H9 (cell line): ENCODE measurements around the gene EIF3CL. TPM values are rescaled to one million over a fixed set of nuclear protein-coding genes. Genes with fewer than 3 reads are reported as not detected.
"Not testable (repeated sequence)": the region's sequence is repeated elsewhere in the genome, so short reads cannot be mapped to it uniquely, and the experiment has no call there.

Experiments
- DNase-seq: peaks from one replicate; pipeline ENCODE4 v3.0.0-alpha.2; 2017
- H2AFZ ChIP-seq: one replicate; pipeline ENCODE4 v1.6.1; 2013; ENCODE audit warnings: mild to moderate bottlenecking, low read length, control low read depth, moderate library complexity
- H2AK5ac ChIP-seq: 2 replicates; pipeline ENCODE4 v1.6.1; 2013; ENCODE audit warnings: low read length, control low read depth, mixed read lengths; ENCODE audit not compliant: insufficient read length
- H2BK120ac ChIP-seq: one replicate; pipeline ENCODE4 v1.6.1; 2013; ENCODE audit warnings: low read depth, mild to moderate bottlenecking, low read length, control low read depth, inconsistent platforms; ENCODE audit not compliant: poor library complexity, severe bottlenecking
- H2BK12ac ChIP-seq: 2 replicates; pipeline ENCODE4 v1.6.1; 2013; ENCODE audit warnings: low read length, control low read depth, mixed read lengths, low read depth; ENCODE audit not compliant: insufficient read length
- H2BK15ac ChIP-seq: 2 replicates; pipeline ENCODE4 v1.6.1; 2013; ENCODE audit warnings: low read depth, low read length, control low read depth
- H2BK20ac ChIP-seq: one replicate; pipeline ENCODE4 v1.6.1; 2013; ENCODE audit warnings: low read depth, mild to moderate bottlenecking, low read length, control low read depth, inconsistent platforms; ENCODE audit not compliant: poor library complexity, severe bottlenecking
- H2BK5ac ChIP-seq: 2 replicates; pipeline ENCODE4 v1.6.1; 2013; ENCODE audit warnings: low read length, control low read depth, mixed read lengths; ENCODE audit not compliant: insufficient read length
- H3K14ac ChIP-seq: 2 replicates; pipeline ENCODE4 v1.6.1; 2013; ENCODE audit warnings: low read length, control low read depth; ENCODE audit not compliant: insufficient read depth
- H3K18ac ChIP-seq: 2 replicates; pipeline ENCODE4 v1.6.1; 2013; ENCODE audit warnings: low read depth, mild to moderate bottlenecking, mixed read lengths, low read length, control low read depth; ENCODE audit not compliant: insufficient read length
- H3K23ac ChIP-seq: 2 replicates; pipeline ENCODE4 v1.6.1; 2013; ENCODE audit warnings: low read length, control low read depth, mixed read lengths, low read depth; ENCODE audit not compliant: insufficient read length
- H3K23me2 ChIP-seq: 2 replicates; pipeline ENCODE4 v1.6.1; 2013; ENCODE audit warnings: low read depth, mild to moderate bottlenecking, mixed read lengths, low read length, control low read depth; ENCODE audit not compliant: insufficient read length, poor library complexity, severe bottlenecking
- H3K27ac ChIP-seq: 2 replicates; pipeline ENCODE4 v1.5.1; 2013; ENCODE audit warnings: low read length, control low read depth, mixed read lengths, low read depth; ENCODE audit not compliant: insufficient read length
- H3K27me3 ChIP-seq: 2 replicates; pipeline ENCODE4 v1.6.1; 2013; ENCODE audit warnings: low read length, control low read depth, inconsistent platforms; ENCODE audit not compliant: insufficient read depth
- H3K4ac ChIP-seq: 2 replicates; pipeline ENCODE4 v1.6.1; 2013; ENCODE audit warnings: low read depth, mild to moderate bottlenecking, control low read depth, inconsistent platforms, low read length, moderate library complexity
- H3K4me1 ChIP-seq: 2 replicates; pipeline ENCODE4 v1.6.1; 2013; ENCODE audit warnings: low read length, control low read depth, inconsistent platforms; ENCODE audit not compliant: insufficient read depth
- H3K4me2 ChIP-seq: 2 replicates; pipeline ENCODE4 v1.6.1; 2013; ENCODE audit warnings: low read length, control low read depth, mixed read lengths; ENCODE audit not compliant: insufficient read length, insufficient read depth
- H3K56ac ChIP-seq: 2 replicates; pipeline ENCODE4 v1.6.1; 2013; ENCODE audit warnings: low read depth, mild to moderate bottlenecking, mixed read lengths, low read length, control low read depth; ENCODE audit not compliant: insufficient read length
- H3K79me1 ChIP-seq: 2 replicates; pipeline ENCODE4 v1.6.1; 2013; ENCODE audit warnings: low read depth, mild to moderate bottlenecking, moderate library complexity, low read length, control low read depth, inconsistent platforms; ENCODE audit not compliant: insufficient read depth, poor library complexity, severe bottlenecking
- H3K79me2 ChIP-seq: 2 replicates; pipeline ENCODE4 v1.6.1; 2013; ENCODE audit warnings: low read length, control low read depth, inconsistent platforms; ENCODE audit not compliant: insufficient read depth
- H3K9ac ChIP-seq: 2 replicates; pipeline ENCODE4 v1.6.1; 2013; ENCODE audit warnings: low read length, control low read depth, mixed read lengths; ENCODE audit not compliant: insufficient read length; ENCODE audit errors: extremely low read depth
- H3K9me3 ChIP-seq: one replicate; pipeline ENCODE4 v1.6.1; 2013; ENCODE audit warnings: low read depth, low read length, inconsistent platforms; ENCODE audit not compliant: control insufficient read depth
- H3T11ph ChIP-seq: one replicate; pipeline ENCODE4 v1.6.1; 2013; ENCODE audit warnings: mild to moderate bottlenecking, low read length, control low read depth, inconsistent platforms
- H4K20me1 ChIP-seq: one replicate; pipeline ENCODE4 v1.6.1; 2013; ENCODE audit not compliant: control insufficient read depth, insufficient read length, insufficient read depth
- H4K5ac ChIP-seq: 2 replicates; pipeline ENCODE4 v1.6.1; 2013; ENCODE audit warnings: low read depth, mild to moderate bottlenecking, mixed read lengths, low read length, control low read depth; ENCODE audit not compliant: insufficient read length
- H4K8ac ChIP-seq: replicated peaks from 2 replicates; pipeline ENCODE4 v1.6.1; 2013; ENCODE audit warnings: low read length, control low read depth, mixed read lengths, low read depth; ENCODE audit not compliant: insufficient read length
- H4K91ac ChIP-seq: 2 replicates; pipeline ENCODE4 v1.6.1; 2013; ENCODE audit warnings: low read depth, mild to moderate bottlenecking, moderate library complexity, mixed read lengths, low read length, control low read depth; ENCODE audit not compliant: insufficient read length
- H3K27ac Mint-ChIP-seq, 3 experiments: 2 replicates in 2 of 3; 3 replicates in 1 of 3; pipeline ENCODE4 v1.8.0; 2020 to 2021; ENCODE audit warnings: mixed read lengths in 3 of 3, mild to moderate bottlenecking in 1 of 3, moderate library complexity in 1 of 3
- H3K27me3 Mint-ChIP-seq: 2 replicates; pipeline ENCODE4 v1.8.0; 2021; ENCODE audit warnings: low read depth, mild to moderate bottlenecking, moderate library complexity, mixed read lengths
- H3K36me3 Mint-ChIP-seq, 3 experiments: 2 replicates in 2 of 3; 3 replicates in 1 of 3; pipeline ENCODE4 v1.8.0; 2020 to 2021; ENCODE audit warnings: low read depth in 3 of 3, mixed read lengths in 3 of 3; ENCODE audit not compliant: insufficient read depth in 1 of 3
- H3K4me1 Mint-ChIP-seq, 2 experiments: 2 replicates each; pipeline ENCODE4 v1.8.0; 2020; ENCODE audit warnings: mixed read lengths in 2 of 2
- H3K4me3 Mint-ChIP-seq, 2 experiments: 2 replicates in 1 of 2; 3 replicates in 1 of 2; pipeline ENCODE4 v1.8.0; 2020 to 2021; ENCODE audit warnings: mild to moderate bottlenecking in 2 of 2, mixed read lengths in 2 of 2, moderate library complexity in 1 of 2
- H3K9me3 Mint-ChIP-seq, 2 experiments: 2 replicates in 1 of 2; 3 replicates in 1 of 2; pipeline ENCODE4 v1.8.0; 2020; ENCODE audit warnings: mild to moderate bottlenecking in 2 of 2, mixed read lengths in 2 of 2, moderate library complexity in 1 of 2
- WGBS: extraction: QIAGEN DNeasy Blood & Tissue Kit; methylation state at CpG from one replicate; pipeline ENCODE4 v1.1.7; 2013; ENCODE audit warnings: missing lambda C conversion rate, low lambda C conversion rate, mixed read lengths; ENCODE audit not compliant: insufficient read length; ENCODE audit errors: extremely low coverage; 5-methylcytosine and 5-hydroxymethylcytosine counted together
- total RNA-seq: library from RNA; stranded (reverse); gene quantifications from 2 replicates; pipeline ENCODE4 v1.2.1, GENCODE V29; 2021

The EIF3CL gene
- total RNA-seq, 1 experiment from 2014 or later = 105 TPM

- not testable (repeated sequence) for H3K9me3 ChIP-seq, H3K9ac ChIP-seq, H4K91ac ChIP-seq, H3K18ac ChIP-seq, H3K79me1 ChIP-seq, H3K27ac Mint-ChIP-seq, H3K27me3 ChIP-seq, H3K4me1 ChIP-seq, H2BK12ac ChIP-seq, H4K5ac ChIP-seq, H4K8ac ChIP-seq, H3K9me3 Mint-ChIP-seq, H3K23me2 ChIP-seq, H3K4me2 ChIP-seq, H3K23ac ChIP-seq, H2BK20ac ChIP-seq, H3K79me2 ChIP-seq, H2BK5ac ChIP-seq, H3K4me3 Mint-ChIP-seq, H2BK15ac ChIP-seq, H3K27ac ChIP-seq, H2AK5ac ChIP-seq, H2AFZ ChIP-seq, H4K20me1 ChIP-seq, H3K14ac ChIP-seq, H3K4me1 Mint-ChIP-seq, H3K27me3 Mint-ChIP-seq, H3K56ac ChIP-seq, H3K36me3 Mint-ChIP-seq, H3T11ph ChIP-seq, H2BK120ac ChIP-seq, H3K4ac ChIP-seq
- no CpG with 5 or more reads among the region's 5 CpGs for WGBS
- peak; percentile 4 for DNase-seq
These were observed 41.0 kb downstream of the EIF3CL start for GRCh38 chr16:28362600-28362999.

GRCh38 chr16:28338230-28338629 lies 65.4 kb downstream of the EIF3CL start:
- not testable (repeated sequence) for H3K4ac ChIP-seq, H4K5ac ChIP-seq, H2BK120ac ChIP-seq, H3K9ac ChIP-seq, H2BK5ac ChIP-seq, H3K79me2 ChIP-seq, H3K9me3 Mint-ChIP-seq, H4K91ac ChIP-seq, H2AK5ac ChIP-seq, H3K9me3 ChIP-seq, H3K23ac ChIP-seq, H3K27ac ChIP-seq, H3K23me2 ChIP-seq, H3K79me1 ChIP-seq, H3K18ac ChIP-seq, H3K56ac ChIP-seq, H2BK20ac ChIP-seq, H3K4me3 Mint-ChIP-seq, H4K20me1 ChIP-seq, H3K27me3 Mint-ChIP-seq, H3K4me1 Mint-ChIP-seq, H3K4me2 ChIP-seq, H2AFZ ChIP-seq, DNase-seq, H3K14ac ChIP-seq, H3K27me3 ChIP-seq, H2BK15ac ChIP-seq, H3K27ac Mint-ChIP-seq, H2BK12ac ChIP-seq, H3K36me3 Mint-ChIP-seq, H3T11ph ChIP-seq, H3K4me1 ChIP-seq, H4K8ac ChIP-seq
- no CpG with 5 or more reads among the region's 6 CpGs for WGBS
